ENCODE results near the gene WASF2. TPM values are rescaled to one million over a fixed set of nuclear protein-coding genes. Genes with fewer than 3 reads are reported as not detected.

WASF2 gene
- polyA plus RNA-seq, 4 donors = 116 to 135 (median 124) TPM

DNA sequence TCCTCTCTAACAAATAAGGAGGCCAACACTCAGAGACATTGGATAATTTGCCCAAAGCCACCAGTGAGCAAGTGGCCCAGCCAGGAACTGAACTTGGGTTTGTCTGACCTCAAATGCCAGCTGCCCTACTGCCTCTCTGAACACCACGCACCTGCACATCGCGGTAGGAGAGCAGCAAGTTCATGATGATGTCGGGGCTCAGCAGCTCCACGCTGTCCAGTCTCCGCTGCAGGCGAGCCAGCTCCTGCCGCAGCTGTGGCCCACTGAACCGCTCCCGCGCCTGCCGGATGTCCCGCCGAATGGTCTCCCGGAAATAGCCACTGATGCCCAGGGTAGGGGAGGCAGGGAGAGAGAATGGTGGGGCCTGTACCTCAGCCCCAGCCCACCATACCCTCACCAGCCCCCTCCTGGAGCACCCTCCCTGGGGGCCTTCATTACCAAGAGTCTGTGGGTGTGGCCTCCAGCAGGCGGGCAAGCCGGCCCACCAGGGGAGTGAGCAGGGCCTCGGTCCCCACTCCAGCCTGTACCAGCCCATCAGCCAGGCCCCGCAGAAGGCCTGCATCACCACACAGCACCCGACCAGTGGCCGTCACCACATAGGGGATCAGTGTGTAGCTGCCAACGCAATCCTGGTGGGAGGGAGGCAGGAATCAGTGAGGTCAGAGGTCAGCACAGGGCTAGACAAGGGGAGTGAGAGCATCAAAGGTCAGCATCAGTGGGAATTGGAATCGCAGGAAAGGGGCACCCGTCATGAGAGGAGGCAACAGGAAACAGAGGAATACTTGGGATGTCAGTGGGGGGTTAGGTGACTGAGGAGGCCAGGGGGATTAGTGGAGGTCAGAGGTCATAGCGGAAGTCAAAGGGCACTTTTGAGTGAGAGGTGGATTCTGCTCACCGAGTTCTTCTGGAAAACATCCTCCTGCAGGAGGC is 125.9 kb downstream of the WASF2 start:
- no peak for DNase-seq (ENCODE audit: low read depth in 4 of 4, low spot score in 2 of 4)

DNA sequence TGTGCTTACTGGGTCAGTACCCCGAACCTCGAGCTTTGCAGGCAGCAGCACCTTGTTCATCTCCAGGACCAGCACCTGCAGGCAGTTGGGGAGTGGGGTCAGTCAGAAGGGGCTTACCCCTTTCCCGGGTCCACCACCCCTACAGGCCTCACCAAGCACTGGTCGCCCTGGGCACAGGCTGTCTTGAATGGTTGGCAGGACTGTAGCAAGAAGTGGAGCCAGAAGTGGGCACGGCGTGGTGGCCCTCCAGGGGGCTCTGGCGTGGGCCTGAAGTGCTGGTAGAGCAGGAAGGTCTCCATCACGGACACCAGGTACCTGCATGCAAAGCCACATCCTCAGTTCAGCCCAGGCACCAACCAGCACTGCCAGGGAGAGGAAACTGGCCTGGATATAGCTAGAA is 128.4 kb downstream of the WASF2 start:
- DNase-seq (ENCODE audit: low read depth in 4 of 4, low spot score in 2 of 4) = no peak

DNA sequence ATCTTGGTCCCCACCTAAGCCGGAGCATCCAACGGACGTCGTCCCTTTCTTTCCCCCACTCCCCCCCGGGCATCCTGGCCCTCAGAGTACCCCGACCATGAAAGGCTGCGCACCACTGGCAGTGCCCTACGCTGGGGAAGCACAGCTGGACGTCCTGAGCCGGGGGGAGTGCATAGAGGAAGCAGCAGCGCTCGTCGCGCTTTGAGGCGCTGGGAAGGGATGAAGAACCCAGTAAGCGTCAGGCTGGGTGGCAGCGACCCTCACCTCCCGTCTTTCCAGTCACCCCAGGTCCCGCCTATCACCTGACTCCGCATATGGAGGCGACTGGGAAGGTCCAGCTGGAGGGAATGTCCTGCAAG is 128.9 kb downstream of the WASF2 start:
- no peak for DNase-seq (ENCODE audit: low read depth in 4 of 4, low spot score in 2 of 4)

DNA sequence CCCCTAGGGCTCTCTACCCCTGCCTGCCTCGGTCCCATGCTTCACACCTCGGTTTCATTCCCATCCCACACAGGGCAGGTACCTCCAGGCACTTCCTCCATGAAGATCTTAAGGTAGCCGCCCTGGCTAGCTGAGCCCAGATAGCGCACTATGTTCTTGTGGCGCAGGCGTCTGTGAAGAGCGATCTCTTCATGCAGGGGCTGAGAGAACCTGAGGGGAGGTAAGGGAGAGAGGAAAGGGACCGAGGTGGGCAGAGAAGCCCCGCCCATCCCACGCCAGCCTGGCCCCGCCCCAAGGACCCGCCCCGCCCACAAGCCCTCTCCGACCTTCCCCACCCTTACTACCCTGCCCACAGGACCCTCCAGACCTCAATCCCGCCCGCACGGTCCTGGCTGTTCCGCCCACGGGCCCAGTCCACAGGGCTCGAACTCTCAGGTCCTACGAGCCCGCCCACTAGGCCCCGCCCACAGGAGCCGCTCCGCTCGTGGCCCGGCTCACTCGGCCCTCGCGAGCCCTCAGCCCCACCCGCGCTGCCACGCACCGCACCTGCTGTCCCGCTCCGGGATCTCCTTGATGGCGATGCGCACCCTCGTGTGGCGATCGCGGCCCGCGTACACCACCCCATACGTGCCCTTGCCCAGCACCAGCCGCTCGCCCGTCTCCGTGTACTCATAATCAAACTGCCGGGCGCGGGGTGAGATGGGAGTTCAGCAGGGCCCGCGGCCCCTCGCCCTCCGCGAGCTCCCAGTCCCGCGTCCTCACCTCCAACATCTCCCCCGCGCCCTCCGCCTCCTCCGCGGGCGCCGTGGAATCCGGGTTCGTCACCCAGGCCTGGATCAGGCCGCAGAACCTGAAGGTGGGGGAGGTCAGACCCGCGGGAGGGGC is 129.6 kb downstream of the WASF2 start:
- DNase-seq (ENCODE audit: low read depth in 4 of 4, low spot score in 2 of 4) = no peak

DNA sequence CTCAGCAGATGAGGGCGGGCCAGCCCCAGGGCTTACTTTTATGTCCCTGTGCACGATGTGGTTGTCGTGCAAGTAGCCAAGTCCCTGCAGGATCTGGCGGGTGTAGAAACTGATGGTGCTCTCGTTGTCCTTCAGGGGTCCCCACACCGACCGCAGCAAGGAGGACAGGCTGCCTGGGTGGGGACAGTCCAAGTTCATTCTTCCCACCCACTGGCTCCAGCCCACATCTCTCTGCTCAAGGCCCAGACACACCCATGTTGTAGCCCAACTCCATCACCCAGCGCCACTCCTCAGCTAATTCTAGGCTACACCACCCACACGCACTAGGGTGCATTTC is 130.2 kb downstream of the WASF2 start:
- DNase-seq (ENCODE audit: low read depth in 4 of 4, low spot score in 2 of 4) = no peak

DNA sequence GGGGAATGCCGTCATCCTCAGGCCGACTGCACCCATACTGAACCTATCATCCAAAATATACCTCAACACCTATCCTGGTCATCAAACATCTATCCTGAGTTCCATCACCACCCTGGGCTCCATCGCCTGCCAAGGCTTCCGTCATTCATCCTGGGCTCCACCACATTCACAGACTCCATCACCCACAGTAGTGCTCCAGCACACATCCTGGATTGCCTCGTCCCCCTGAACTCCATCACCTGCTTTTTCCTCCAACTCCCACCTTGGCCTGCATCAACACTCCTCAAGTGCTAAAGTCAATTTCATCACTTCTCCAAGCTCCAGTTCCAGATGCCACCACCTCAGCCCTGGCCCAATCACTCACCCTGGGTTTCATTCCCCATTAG is 131.0 kb downstream of the WASF2 start:
- DNase-seq (ENCODE audit: low read depth in 4 of 4, low spot score in 2 of 4) = no peak

DNA sequence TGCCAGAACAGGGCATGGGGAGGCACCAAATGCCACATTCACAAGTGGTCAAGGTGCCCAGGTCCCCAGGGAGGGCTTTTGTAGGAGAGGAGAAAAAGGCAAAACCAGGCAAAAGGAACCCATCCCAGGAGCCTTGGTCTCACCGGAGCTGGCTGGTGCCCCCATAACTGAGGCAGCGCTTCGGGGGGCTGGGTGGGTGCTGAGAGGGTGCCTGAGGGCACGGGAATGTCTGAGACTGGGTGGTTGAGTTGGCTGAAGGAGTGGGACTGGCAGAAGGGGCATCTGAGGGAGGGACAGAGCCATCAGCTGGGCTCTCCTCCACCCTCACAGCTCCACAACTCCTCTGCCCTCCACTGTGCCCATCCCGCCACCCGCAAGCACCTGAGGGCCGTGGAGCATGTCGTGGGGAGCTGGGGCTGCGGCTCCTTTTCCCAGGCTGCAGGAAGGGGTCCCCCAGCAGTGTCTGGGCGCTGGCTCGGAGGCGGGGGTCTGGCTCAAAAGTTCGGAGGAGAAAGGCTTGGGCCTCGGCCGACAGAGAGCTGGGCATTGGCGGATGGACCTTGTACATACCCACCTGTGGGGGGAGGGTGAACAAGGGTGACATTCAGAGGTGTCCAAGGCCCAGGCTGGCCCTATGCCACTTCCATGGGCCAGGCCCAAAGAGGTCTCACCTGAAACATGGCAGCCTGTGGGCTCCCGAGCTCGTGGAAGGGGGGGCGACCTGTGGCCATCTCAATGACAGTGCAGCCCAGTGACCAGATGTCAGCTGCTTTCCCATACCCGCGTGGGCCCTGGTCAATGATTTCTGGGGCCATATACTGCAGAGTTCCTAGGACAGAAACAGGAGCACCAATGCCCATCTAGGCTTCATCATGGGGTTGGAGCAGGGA is 131.7 kb downstream of the WASF2 start:
- DNase-seq (ENCODE audit: low read depth in 4 of 4, low spot score in 2 of 4) = no peak

DNA sequence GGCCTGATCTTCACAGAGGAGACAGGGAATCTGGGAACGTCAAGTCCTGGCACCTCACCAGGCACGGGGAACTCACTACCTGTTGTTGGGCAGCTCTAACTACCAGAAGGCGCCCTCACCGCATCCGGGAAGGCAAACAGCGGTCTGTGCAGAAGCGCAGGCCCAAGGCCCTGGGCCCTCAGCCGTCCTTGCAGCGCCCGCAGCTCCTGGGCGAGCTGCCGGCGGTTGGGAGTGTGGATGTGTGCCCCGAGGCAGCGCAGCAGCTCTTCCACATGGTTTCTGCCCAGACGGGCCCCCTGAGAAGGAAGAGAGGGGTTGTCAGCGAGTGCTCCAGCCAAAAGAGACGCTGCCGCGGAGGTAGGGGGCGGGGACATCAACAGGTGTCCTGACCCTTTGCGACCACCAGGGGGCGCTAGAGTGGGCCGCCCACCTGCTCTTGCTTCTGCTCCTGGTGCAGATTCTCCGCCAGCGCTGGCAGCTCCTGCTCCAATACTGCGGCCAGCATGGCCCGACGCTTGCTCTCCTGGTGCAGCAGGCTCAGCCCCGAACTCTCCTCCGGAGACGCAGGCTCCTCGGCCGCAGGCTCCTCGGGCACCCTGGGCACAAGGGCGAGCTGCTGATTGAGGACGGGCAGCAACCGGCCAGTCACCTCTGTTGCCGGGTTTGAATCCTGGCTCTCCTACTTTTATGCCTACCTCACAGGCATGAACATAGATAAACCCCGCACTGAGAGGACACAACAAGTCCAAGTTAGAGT is 132.5 kb downstream of the WASF2 start:
- DNase-seq (ENCODE audit: low read depth in 4 of 4, low spot score in 2 of 4) = no peak

DNA sequence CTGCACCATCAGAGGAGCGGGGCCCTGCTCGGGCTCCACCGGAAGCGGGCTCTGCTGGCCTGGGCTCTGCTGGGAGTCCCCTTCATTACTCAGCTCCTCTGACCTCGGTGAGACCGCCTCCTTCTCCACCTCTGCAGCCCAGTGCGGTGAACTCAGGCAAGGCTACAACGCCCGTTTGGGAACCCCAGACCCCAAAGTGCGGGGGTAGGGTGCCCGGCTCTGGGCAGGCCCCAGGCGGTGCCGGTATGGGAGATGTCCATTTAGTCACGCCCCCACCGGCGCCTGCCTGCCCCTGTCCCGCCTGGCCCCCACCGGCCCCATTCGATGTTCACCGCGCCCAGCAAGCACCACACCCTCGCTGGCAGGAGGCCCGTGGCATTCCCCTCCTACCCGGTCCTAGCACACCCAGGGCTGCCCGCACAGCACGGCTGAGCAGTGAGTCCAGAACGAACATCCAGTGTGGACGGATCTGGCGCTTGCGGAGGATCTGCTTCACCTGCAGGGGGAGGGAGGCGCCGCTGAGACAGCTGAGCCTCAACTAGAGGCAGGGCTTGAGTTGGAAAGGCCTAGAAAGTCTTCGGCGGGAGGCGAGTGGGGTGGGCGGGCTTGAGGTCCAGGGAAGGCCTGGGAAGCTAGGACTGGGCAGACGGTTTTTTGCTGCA is 133.2 kb downstream of the WASF2 start:
- DNase-seq (ENCODE audit: low read depth in 4 of 4, low spot score in 2 of 4) = no peak

DNA sequence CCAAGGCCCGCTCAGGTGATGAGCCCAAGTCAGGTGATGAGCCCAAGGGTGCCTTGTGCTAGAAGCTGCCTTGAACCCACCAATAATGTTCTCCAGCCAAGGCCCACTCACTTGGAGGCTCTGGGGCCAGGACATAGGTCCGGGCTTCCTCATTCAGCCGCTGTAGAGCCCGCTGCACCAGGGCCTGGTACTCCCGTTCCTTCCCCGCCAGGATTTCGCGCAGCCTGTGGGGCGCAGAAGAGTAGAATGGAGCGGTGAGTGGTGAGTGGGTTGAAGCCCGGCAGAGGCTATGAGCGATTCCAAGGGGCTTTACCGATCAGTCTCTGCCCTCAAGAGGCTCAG is 133.7 kb downstream of the WASF2 start:
- DNase-seq (ENCODE audit: low read depth in 4 of 4, low spot score in 2 of 4) = no peak

DNA sequence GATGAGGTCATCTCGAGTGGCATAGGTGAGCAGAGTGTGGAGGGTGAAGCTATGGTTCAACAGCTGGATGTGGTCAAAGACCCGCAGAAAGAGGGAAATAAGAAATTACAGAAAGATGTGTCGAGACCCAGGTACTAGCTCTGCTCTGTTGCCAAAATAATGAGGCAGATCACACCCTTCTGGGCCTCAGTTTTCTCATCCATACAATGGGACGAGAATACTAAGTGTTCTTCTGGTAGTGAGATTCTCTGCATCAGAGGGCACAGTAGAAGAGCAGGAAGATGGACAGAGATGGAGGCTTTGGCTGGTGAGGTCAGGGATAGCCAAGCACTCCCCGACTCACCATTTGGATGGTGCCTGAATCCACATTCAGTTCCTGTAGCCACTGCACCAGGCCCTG is 134.3 kb downstream of the WASF2 start:
- no peak for DNase-seq (ENCODE audit: low read depth in 4 of 4, low spot score in 2 of 4)

Other genes with a start within 250 kb of the WASF2 start
- 10 to 100 TPM; 38.1 to 48.5 (median 41.4) TPM for gene TMEM222, start 168.0 kb downstream of the WASF2 start, polyA plus RNA-seq (ENCODE audit: insufficient read length in 4 of 4)
- gene SYTL1, start 148.1 kb downstream of the WASF2 start, polyA plus RNA-seq (ENCODE audit: insufficient read length in 4 of 4) = 10 to 100 TPM in 3 of 4 donors, 1 to 10 TPM in 1; 8.3 to 16.4 (median 12.1) TPM
- 10 to 100 TPM in 1 of 4 donors, 1 to 10 TPM in 3; 5.5 to 11.3 (median 9.4) TPM for gene MAP3K6, start 123.2 kb downstream of the WASF2 start, polyA plus RNA-seq (ENCODE audit: insufficient read length in 4 of 4)
- 1 to 10 TPM; 1.4 to 3.1 (median 2.4) TPM for gene FCN3, start 115.3 kb downstream of the WASF2 start, polyA plus RNA-seq (ENCODE audit: insufficient read length in 4 of 4)
- gene CD164L2, start 106.8 kb downstream of the WASF2 start, polyA plus RNA-seq (ENCODE audit: insufficient read length in 4 of 4) = under 1 TPM; 0.08 to 0.68 (median 0.45) TPM
- gene GPR3, start 97.5 kb downstream of the WASF2 start, polyA plus RNA-seq (ENCODE audit: insufficient read length in 4 of 4) = 1 to 10 TPM in 2 of 4 donors, under 1 TPM in 2; 0.88 to 1.2 (median 1.0) TPM
- gene AHDC1, start 114.0 kb upstream of the WASF2 start, polyA plus RNA-seq (ENCODE audit: insufficient read length in 4 of 4) = 10 to 100 TPM; 31.6 to 67.5 (median 48.5) TPM
- 1 to 10 TPM; 1.4 to 2.3 (median 1.8) TPM for gene FGR, start 145.0 kb upstream of the WASF2 start, polyA plus RNA-seq (ENCODE audit: insufficient read length in 4 of 4)
- gene IFI6, start 182.0 kb upstream of the WASF2 start, polyA plus RNA-seq (ENCODE audit: insufficient read length in 4 of 4) = 10 to 100 TPM; 15.6 to 34.9 (median 24.4) TPM
- 10 to 100 TPM; 10.7 to 18.6 (median 14.1) TPM for gene FAM76A, start 235.8 kb upstream of the WASF2 start, polyA plus RNA-seq (ENCODE audit: insufficient read length in 4 of 4)